Measurements from ENCODE around the gene FHIP1A. TPM values are rescaled to one million over a fixed set of nuclear protein-coding genes. Genes with fewer than 3 reads are reported as not detected.

Gene FHIP1A
- total RNA-seq, 1 donor from 2014 or later: 26.9 TPM

- peaks cover 10% of the 10 kb centered on the region for H3K27me3 Mint-ChIP-seq
- no peak for TF ChIP-seq CTCF (IDR thresholded peaks at IDR 0.05; ENCODE audit: unreplicated experiment)
- no peaks in the 10 kb centered on the region for H3K36me3 Mint-ChIP-seq (ENCODE audit: insufficient read depth)
- DNase-seq (ENCODE audit: low spot score, unreplicated experiment): no peak
- H3K4me3 Mint-ChIP-seq (ENCODE audit: low read depth): peak overlapping the region; percentile 89
- H3K4me1 Mint-ChIP-seq (ENCODE audit: low read depth): peaks cover 20% of the 10 kb centered on the region
- H3K27ac Mint-ChIP-seq: peak overlapping the region; percentile 98
- no peaks in the 10 kb centered on the region for H3K9me3 Mint-ChIP-seq (ENCODE audit: low read depth)
Observed at GRCh38 chr4:151408380-151408629, 671 bp upstream of the FHIP1A start.

GRCh38 chr4:151409470-151410313 lies 716 bp downstream of the FHIP1A start:
- Mint-ChIP-seq H3K27ac (peak overlapping the region; percentile 99), H3K36me3 (ENCODE audit: insufficient read depth) (no peaks in the 10 kb centered on the region)

GRCh38 chr4:151415978-151416377 lies 7.0 kb downstream of the FHIP1A start:
- H3K9me3 Mint-ChIP-seq (ENCODE audit: low read depth): peaks cover 4% of the 10 kb centered on the region
- peaks cover 2% of the 10 kb centered on the region for H3K36me3 Mint-ChIP-seq (ENCODE audit: insufficient read depth)
- H3K4me1 Mint-ChIP-seq (ENCODE audit: low read depth): peaks cover 16% of the 10 kb centered on the region
- DNase-seq (ENCODE audit: low spot score, unreplicated experiment): no peak
- H3K4me3 Mint-ChIP-seq (ENCODE audit: low read depth): no peak overlapping the region
- H3K27me3 Mint-ChIP-seq: no peaks in the 10 kb centered on the region
- no peak for TF ChIP-seq CTCF (IDR thresholded peaks at IDR 0.05; ENCODE audit: unreplicated experiment)
- H3K27ac Mint-ChIP-seq: no peak overlapping the region

More at GRCh38 chr4:151409470-151410313, 716 bp downstream of the FHIP1A start:
- no peaks in the 10 kb centered on the region for H3K9me3 Mint-ChIP-seq (ENCODE audit: low read depth)
- peaks cover 20% of the 10 kb centered on the region for H3K4me1 Mint-ChIP-seq (ENCODE audit: low read depth)
- peak; percentile 30 for DNase-seq (ENCODE audit: low spot score, unreplicated experiment)
- peak overlapping the region; percentile 90 for H3K4me3 Mint-ChIP-seq (ENCODE audit: low read depth)
- TF ChIP-seq CTCF (IDR thresholded peaks at IDR 0.05; ENCODE audit: unreplicated experiment): no peak
- H3K27me3 Mint-ChIP-seq: peaks cover 10% of the 10 kb centered on the region

GRCh38 chr4:151417164-151417571 lies 8.2 kb downstream of the FHIP1A start:
- DNase-seq (ENCODE audit: low spot score, unreplicated experiment): no peak
- Mint-ChIP-seq H3K27ac (peak overlapping the region; percentile 20), H3K4me3 (ENCODE audit: low read depth) (no peak overlapping the region), H3K27me3 (no peaks in the 10 kb centered on the region), H3K4me1 (ENCODE audit: low read depth) (peaks cover 16% of the 10 kb centered on the region), H3K36me3 (ENCODE audit: insufficient read depth) (peaks cover 3% of the 10 kb centered on the region), H3K9me3 (ENCODE audit: low read depth) (peaks cover 4% of the 10 kb centered on the region)
- no peak for TF ChIP-seq CTCF (IDR thresholded peaks at IDR 0.05; ENCODE audit: unreplicated experiment)

- TF ChIP-seq CTCF (IDR thresholded peaks at IDR 0.05; ENCODE audit: unreplicated experiment): no peak
- peaks cover 4% of the 10 kb centered on the region for H3K9me3 Mint-ChIP-seq (ENCODE audit: low read depth)
- DNase-seq (ENCODE audit: low spot score, unreplicated experiment): no peak
- H3K36me3 Mint-ChIP-seq (ENCODE audit: insufficient read depth): peaks cover 3% of the 10 kb centered on the region
- H3K27ac Mint-ChIP-seq: peak overlapping the region; percentile 95
- H3K27me3 Mint-ChIP-seq: no peaks in the 10 kb centered on the region
- H3K4me1 Mint-ChIP-seq (ENCODE audit: low read depth): peaks cover 20% of the 10 kb centered on the region
- H3K4me3 Mint-ChIP-seq (ENCODE audit: low read depth): no peak overlapping the region
Observed at GRCh38 chr4:151417766-151418376, 8.9 kb downstream of the FHIP1A start.
